SK-N-SH (cell line): Measurements from ENCODE around the gene GPLD1.

Source experiments
- EP300 ChIP-seq, 2 experiments: IDR thresholded peaks; 2 replicates each; pipeline versions ENCODE4 v1.4.0 to v1.6.1; 2012; ENCODE audit warnings: borderline replicate concordance in 1 of 2, low read depth in 1 of 2, low read length in 1 of 2
- POLR2AphosphoS5 ChIP-seq: IDR thresholded peaks from 2 replicates; pipeline ENCODE4 v1.6.1; 2012; ENCODE audit warnings: low read depth, low read length
- RXRA ChIP-seq: IDR thresholded peaks from 2 replicates; pipeline ENCODE4 v1.4.0; 2012; ENCODE audit warnings: low read depth, mild to moderate bottlenecking, borderline replicate concordance
- SMC3 ChIP-seq: IDR thresholded peaks from 2 replicates; pipeline ENCODE4 v1.6.1; 2012; ENCODE audit warnings: low read depth, low read length, improper control_type of control experiment
- USF2 ChIP-seq: fragments of 150-350 bp; IDR thresholded peaks from 2 replicates; pipeline ENCODE4 v1.6.1; 2017; ENCODE audit warnings: antibody characterized with exemption, low read length, low read depth, borderline replicate concordance

- TF ChIP-seq EP300 (IDR thresholded peaks at IDR 0.05; ENCODE audit: borderline replicate concordance in 1 of 2, low read depth in 1 of 2, low read length in 1 of 2) (no peak), POLR2AphosphoS5 (no peak), RXRA (no peak), USF2 (no peak), SMC3 (no peak)
These were observed 84.1 kb downstream of the GPLD1 start for GRCh38 chr6:24405262-24405661.
